HG03135 (cell line): Measurements from ENCODE around the gene TP53TG3C.
"Not testable (repeated sequence)": the region's sequence is repeated elsewhere in the genome, so short reads cannot be mapped to it uniquely, and the experiment has no call there.

Source experiments
- ATAC-seq: cut with Tn5 transposase; IDR thresholded peaks from one replicate; pipeline ENCODE4 v1.9.1; 2021; ENCODE audit warnings: mild to moderate bottlenecking, moderate library complexity; ENCODE audit not compliant: unreplicated experiment

Gene TP53TG3C, protein sequence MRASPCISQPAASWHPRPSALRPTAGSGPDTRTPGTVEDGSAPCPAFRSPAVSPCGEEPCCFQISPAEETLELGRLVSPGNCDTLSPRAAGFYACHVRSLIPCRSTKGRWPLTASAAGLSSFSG

DNA sequence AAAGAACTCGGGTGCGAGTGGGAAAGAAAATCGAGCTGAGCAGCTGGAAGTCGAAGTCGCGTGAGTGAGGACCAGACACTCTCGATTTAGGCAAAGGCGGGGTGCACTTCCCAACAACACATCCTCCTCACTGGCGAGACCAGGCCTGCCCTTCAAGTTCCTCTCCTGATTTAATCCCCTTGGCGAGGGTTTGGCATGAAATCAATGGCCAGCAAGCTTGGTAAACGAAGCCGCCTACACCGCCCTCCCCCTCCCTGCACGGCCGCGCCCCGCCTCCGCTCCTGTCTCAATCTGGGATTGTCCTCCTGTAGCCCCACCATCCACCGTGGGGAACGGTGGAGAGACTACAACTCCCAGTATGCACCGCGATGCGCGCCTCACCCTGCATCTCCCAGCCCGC, at the start of gene TP53TG3C:
TP53TG3C (plus strand) TSS at position 301 of the 400 bp plus-strand sequence; CDS start at position 369, 68 bp downstream.
- ATAC-seq, result not testable (repeated sequence)
